ACHN (cell line): ENCODE results near the gene TNFAIP3.

Source experiments
- DNase-seq: peaks from one replicate; pipeline ENCODE4 v3.0.0-alpha.2; 2015
- in situ Hi-C: cut with HindIII; loops from 2 replicates; pipeline ENCODE4 v1.10.0; 2017; ENCODE audit warnings: low sequenced_read_pairs, low pct_ligation_motif_present, low pct_unique_long_range_greater_than_20kb

The TNFAIP3 gene

DNA sequence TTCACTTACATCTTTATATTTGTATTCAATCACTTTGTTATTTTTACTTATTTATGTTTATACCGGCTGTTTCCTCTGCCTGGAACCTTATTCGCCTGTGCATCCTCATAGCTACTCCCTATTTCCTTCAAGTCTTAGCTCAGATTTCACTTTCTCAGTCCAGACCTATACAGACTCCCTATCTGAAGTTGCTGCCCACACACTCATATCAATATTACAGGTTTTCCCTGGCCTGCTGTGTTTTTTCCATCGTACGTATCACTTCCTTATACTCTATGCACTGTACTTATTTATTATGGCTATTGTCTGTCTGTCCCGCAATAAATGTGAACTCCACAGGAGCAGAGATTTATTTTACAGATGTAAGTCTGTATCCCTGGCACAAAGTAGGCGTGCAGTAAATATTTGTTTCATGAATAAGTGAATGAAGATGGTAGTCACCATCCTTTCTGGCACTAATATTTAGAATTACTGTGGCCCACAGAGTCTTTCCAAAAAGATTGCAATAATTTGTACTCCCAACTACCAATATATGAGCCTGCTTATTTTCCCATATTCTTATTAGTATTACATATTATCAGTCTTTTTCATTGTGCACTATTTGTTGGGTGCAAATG is 64.9 kb downstream of the TNFAIP3 start:
- in situ Hi-C loops = no loop called here
- no peak for DNase-seq
